GM19468 (cell line): ENCODE data around the gene RFFL.

ENCODE experiments used
- ATAC-seq: cut with Tn5 transposase; IDR thresholded peaks from one replicate; pipeline ENCODE4 v1.9.1; 2021; ENCODE audit warnings: mild to moderate bottlenecking, moderate library complexity, moderate number of reproducible peaks; ENCODE audit not compliant: unreplicated experiment; ENCODE audit errors: extremely low read depth

The RFFL gene

GRCh38 chr17:34980681-34981537, 82.6 kb downstream of the RFFL start:
- peak; percentile 47 for ATAC-seq

GRCh38 chr17:34980353-34980680, 83.2 kb downstream of the RFFL start, which contains the start of gene LIG3:
Gene LIG3, plus strand, starts transcription at chr17:34980512. Its CDS starts 2,494 bp downstream, at chr17:34983006.
- ATAC-seq = peak; percentile 55

GRCh38 chr17:34979650-34980352, 83.7 kb downstream of the RFFL start:
- ATAC-seq = no peak

- ATAC-seq = no peak
These were observed 84.4 kb downstream of the RFFL start for GRCh38 chr17:34979153-34979552.

GRCh38 chr17:34974794-34975785, 88.4 kb downstream of the RFFL start:
- ATAC-seq = no peak

GRCh38 chr17:34974179-34974578, 89.3 kb downstream of the RFFL start:
- no peak for ATAC-seq

GRCh38 chr17:34961093-34961911, 102.2 kb downstream of the RFFL start, which contains the start of the genes CCT6B and ZNF830:
Gene CCT6B, minus strand, starts transcription at chr17:34961460. Its CDS starts 67 bp downstream, at chr17:34961393.
Gene ZNF830, plus strand, starts transcription at chr17:34961540. Its CDS starts 27 bp downstream, at chr17:34961567.
- peak; percentile 81 for ATAC-seq

- no peak for ATAC-seq
These were observed 105.1 kb downstream of the RFFL start for GRCh38 chr17:34958438-34958837.
